22Rv1 (cell line): Measurements from ENCODE around the gene SETX.

Experiments
- H3K27ac ChIP-seq: fragments of 450-650 bp; 2 replicates; pipeline ENCODE4 v1.5.1; 2017
- CTCF ChIP-seq: fragments of 450-650 bp; IDR thresholded peaks from 2 replicates; pipeline ENCODE4 v1.5.1; 2017; ENCODE audit warnings: mild to moderate bottlenecking
- ZFX ChIP-seq: fragments of 450-650 bp; IDR thresholded peaks from 2 replicates; pipeline ENCODE4 v1.6.1; 2017; ENCODE audit warnings: antibody characterized with exemption, borderline replicate concordance

SETX gene

GRCh38 chr9:132211570-132211969 is 143.2 kb downstream of the SETX start:
- no peak overlapping the region for H3K27ac ChIP-seq
- no peak for TF ChIP-seq ZFX
- no peak for TF ChIP-seq CTCF
